ENCODE measurements around the gene CFAP74.

- TF ChIP-seq TCF12 (IDR thresholded peaks at IDR 0.05; ENCODE audit: low read depth) (no peak), NFIC (IDR thresholded peaks at IDR 0.05) (no peak), CREB1 (IDR thresholded peaks at IDR 0.05; ENCODE audit: low read depth) (no peak), USF1 (IDR thresholded peaks at IDR 0.05) (no peak)
Measured at GRCh38 chr1:1892763-1893120, 110.8 kb downstream of the CFAP74 start.
